Natural killer cell (primary cell): ENCODE results near the gene ZNF675. TPM values are rescaled to one million over a fixed set of nuclear protein-coding genes. Genes with fewer than 3 reads are reported as not detected.

Experiments
- ATAC-seq, 3 donors: fragments of 150-1000 bp in 2 of 3; fragments of 200-7000 bp in 1 of 3; cut with Tn5 transposase; 1 replicate in 1 of 3; 2 replicates in 2 of 3; pipeline ENCODE4 v1.10.0; 2021; ENCODE audit warnings: mild to moderate bottlenecking in 2 of 3, moderate library complexity in 2 of 3
- DNase-seq, 2 donors: peaks; one replicate each; pipeline versions ENCODE4 v3.0.0 to v3.0.0-alpha.2; 2013 to 2021; ENCODE audit warnings: mixed read lengths in 1 of 2
- H3K27ac ChIP-seq: one replicate; pipeline ENCODE4 v1.5.1; 2013; ENCODE audit warnings: mild to moderate bottlenecking, low read length
- H3K27me3 ChIP-seq: one replicate; pipeline ENCODE4 v1.6.1; 2013; ENCODE audit warnings: low read length; ENCODE audit not compliant: control insufficient read depth, insufficient read depth
- H3K36me3 ChIP-seq: one replicate; pipeline ENCODE4 v1.6.1; 2013; ENCODE audit warnings: low read length; ENCODE audit not compliant: control insufficient read depth, insufficient read depth
- H3K4me1 ChIP-seq: one replicate; pipeline ENCODE4 v1.6.1; 2013; ENCODE audit warnings: low read length; ENCODE audit not compliant: control insufficient read depth, insufficient read depth
- H3K4me3 ChIP-seq: one replicate; pipeline ENCODE4 v1.5.1; 2013; ENCODE audit warnings: low read length
- H3K9me3 ChIP-seq: one replicate; pipeline ENCODE4 v1.6.1; 2013; ENCODE audit warnings: low read length; ENCODE audit not compliant: control insufficient read depth, insufficient read depth
- H3K27ac Mint-ChIP-seq, 2 donors: one replicate each; pipeline ENCODE4 v1.8.0; 2022; ENCODE audit warnings: mild to moderate bottlenecking in 2 of 2, mixed read lengths in 2 of 2, moderate library complexity in 1 of 2
- H3K27me3 Mint-ChIP-seq, 2 donors: one replicate each; pipeline ENCODE4 v1.8.0; 2022; ENCODE audit warnings: low read depth in 2 of 2, mixed read lengths in 2 of 2
- H3K36me3 Mint-ChIP-seq: one replicate; pipeline ENCODE4 v1.8.0; 2022; ENCODE audit warnings: mixed read lengths
- H3K4me1 Mint-ChIP-seq, 2 donors: one replicate each; pipeline ENCODE4 v1.8.0; 2022; ENCODE audit warnings: mixed read lengths in 2 of 2
- H3K4me3 Mint-ChIP-seq: one replicate; pipeline ENCODE4 v1.8.0; 2022; ENCODE audit warnings: mild to moderate bottlenecking, moderate library complexity, mixed read lengths
- H3K9me3 Mint-ChIP-seq, 2 donors: one replicate each; pipeline ENCODE4 v1.8.0; 2022; ENCODE audit warnings: mixed read lengths in 2 of 2
- CTCF ChIP-seq: fragments of 200-600 bp; IDR thresholded peaks from one replicate; pipeline ENCODE4 v1.8.0; 2022; ENCODE audit warnings: antibody characterized with exemption
- WGBS: methylation state at CpG from one replicate; pipeline ENCODE4 v1.1.7; 2013; ENCODE audit warnings: missing lambda C conversion rate; ENCODE audit not compliant: insufficient coverage; 5-methylcytosine and 5-hydroxymethylcytosine counted together
- intact Hi-C: fragments of 100-400 bp; cut with micrococcal nuclease; formaldehyde crosslinking; loops from one replicate; pipeline ENCODE4 v1.14.2; 2022
- total RNA-seq, 4 donors: library from RNA; stranded (reverse); fragments of 120-200 nt in 1 of 4; gene quantifications; one replicate each; pipeline versions ENCODE4 v1.2.3 to v1.2.4, GENCODE V29; 2013 to 2022

ZNF675 gene
- total RNA-seq, 3 donors from 2014 or later (not counting 1 experiment from before 2014, with no cell fraction given), result 11.3 to 21.5 (median 17.4) TPM

GRCh38 chr19:23716792-23717191, 29.8 kb upstream of the ZNF675 start:
- Mint-ChIP-seq H3K27me3 (peaks cover 0 to 4% of the 10 kb centered on the region in 2 donors), H3K9me3 (peaks cover 0 to 3% of the 10 kb centered on the region in 2 donors), H3K4me3 (no peak overlapping the region), H3K36me3 (no peaks in the 10 kb centered on the region), H3K4me1 (peaks cover 5 to 6% of the 10 kb centered on the region in 2 donors), H3K27ac (no peak overlapping the region)
- no peak for DNase-seq
- Histone ChIP-seq H3K36me3 (no peaks in the 10 kb centered on the region), H3K4me1 (no peaks in the 10 kb centered on the region), H3K27me3 (no peaks in the 10 kb centered on the region), H3K9me3 (no peaks in the 10 kb centered on the region), H3K4me3 (no peak overlapping the region), H3K27ac (no peak overlapping the region)
- intact Hi-C loops, result no loop called here
- TF ChIP-seq CTCF, result no peak
- ATAC-seq, result no peak

GRCh38 chr19:23709347-23709746, 22.3 kb upstream of the ZNF675 start:
- Mint-ChIP-seq H3K9me3 (peaks cover 0 to 4% of the 10 kb centered on the region in 2 donors), H3K27ac (no peak overlapping the region), H3K36me3 (no peaks in the 10 kb centered on the region), H3K4me3 (no peak overlapping the region), H3K4me1 (no peaks in the 10 kb centered on the region), H3K27me3 (no peaks in the 10 kb centered on the region)
- WGBS, result 44% methylated on average over 2 of the region's 2 CpGs
- H3K4me3 ChIP-seq, result no peak overlapping the region
- H3K27me3 ChIP-seq, result no peaks in the 10 kb centered on the region
- intact Hi-C loops, result no loop called here
- H3K36me3 ChIP-seq, result no peaks in the 10 kb centered on the region
- no peaks in the 10 kb centered on the region for H3K4me1 ChIP-seq
- H3K27ac ChIP-seq, result no peak overlapping the region
- ATAC-seq (no peak), DNase-seq (no peak)
- H3K9me3 ChIP-seq, result no peaks in the 10 kb centered on the region
- TF ChIP-seq CTCF, result no peak

GRCh38 chr19:23706657-23707056, 19.6 kb upstream of the ZNF675 start:
- H3K4me1 ChIP-seq, result no peaks in the 10 kb centered on the region
- H3K36me3 ChIP-seq, result no peaks in the 10 kb centered on the region
- no peak overlapping the region for H3K4me3 ChIP-seq
- Mint-ChIP-seq H3K27ac (no peak overlapping the region), H3K9me3 (peaks cover 0 to 4% of the 10 kb centered on the region in 2 donors), H3K36me3 (no peaks in the 10 kb centered on the region), H3K4me1 (no peaks in the 10 kb centered on the region), H3K27me3 (no peaks in the 10 kb centered on the region), H3K4me3 (no peak overlapping the region)
- DNase-seq (no peak), ATAC-seq (no peak)
- H3K9me3 ChIP-seq, result no peaks in the 10 kb centered on the region
- no peak for TF ChIP-seq CTCF
- intact Hi-C loops, result no loop called here
- H3K27me3 ChIP-seq, result no peaks in the 10 kb centered on the region
- WGBS, result 86% methylated on average over 1 of the region's 1 CpG
- no peak overlapping the region for H3K27ac ChIP-seq

- Histone ChIP-seq H3K4me1 (no peaks in the 10 kb centered on the region), H3K36me3 (no peaks in the 10 kb centered on the region), H3K27me3 (no peaks in the 10 kb centered on the region), H3K27ac (no peak overlapping the region), H3K4me3 (no peak overlapping the region), H3K9me3 (no peaks in the 10 kb centered on the region)
- no peaks in the 10 kb centered on the region for H3K36me3 Mint-ChIP-seq
- no peak overlapping the region for H3K27ac Mint-ChIP-seq
- H3K4me1 Mint-ChIP-seq, result no peaks in the 10 kb centered on the region
- no peaks in the 10 kb centered on the region for H3K27me3 Mint-ChIP-seq
- no peak for TF ChIP-seq CTCF
- intact Hi-C loops, result no loop called here
- H3K9me3 Mint-ChIP-seq, result peaks cover 0 to 1% of the 10 kb centered on the region in 2 donors
- no peak overlapping the region for H3K4me3 Mint-ChIP-seq
- no peak for ATAC-seq
- no peak for DNase-seq
- WGBS, result 82% methylated on average over 2 of the region's 2 CpGs
Measured at GRCh38 chr19:23699521-23699860, 12.5 kb upstream of the ZNF675 start.
